GM19455 (cell line): ENCODE measurements around the gene ADM.

Experiments
- ATAC-seq: cut with Tn5 transposase; IDR thresholded peaks from one replicate; pipeline ENCODE4 v1.9.1; 2021; ENCODE audit not compliant: unreplicated experiment

ADM gene

DNA sequence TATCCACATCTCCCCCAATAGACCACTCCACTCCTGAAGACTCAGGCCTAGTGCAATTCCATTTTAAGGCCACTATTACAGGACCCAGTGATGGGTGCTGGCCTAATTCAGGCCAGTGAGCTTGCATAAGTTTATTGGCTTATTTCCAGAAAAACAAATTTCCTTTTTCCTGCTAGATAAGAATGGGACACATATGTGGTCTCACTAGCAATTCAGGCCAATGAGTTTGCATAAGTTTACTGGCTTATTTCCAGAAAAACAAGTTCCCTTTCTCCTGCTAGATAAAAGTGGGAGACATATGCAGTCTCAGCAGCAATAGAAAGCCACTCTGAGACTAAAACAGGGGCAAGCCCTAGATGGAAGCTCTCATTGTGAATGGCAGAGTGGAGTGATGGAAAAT lies 22.4 kb downstream of the ADM start:
- no peak for ATAC-seq

DNA sequence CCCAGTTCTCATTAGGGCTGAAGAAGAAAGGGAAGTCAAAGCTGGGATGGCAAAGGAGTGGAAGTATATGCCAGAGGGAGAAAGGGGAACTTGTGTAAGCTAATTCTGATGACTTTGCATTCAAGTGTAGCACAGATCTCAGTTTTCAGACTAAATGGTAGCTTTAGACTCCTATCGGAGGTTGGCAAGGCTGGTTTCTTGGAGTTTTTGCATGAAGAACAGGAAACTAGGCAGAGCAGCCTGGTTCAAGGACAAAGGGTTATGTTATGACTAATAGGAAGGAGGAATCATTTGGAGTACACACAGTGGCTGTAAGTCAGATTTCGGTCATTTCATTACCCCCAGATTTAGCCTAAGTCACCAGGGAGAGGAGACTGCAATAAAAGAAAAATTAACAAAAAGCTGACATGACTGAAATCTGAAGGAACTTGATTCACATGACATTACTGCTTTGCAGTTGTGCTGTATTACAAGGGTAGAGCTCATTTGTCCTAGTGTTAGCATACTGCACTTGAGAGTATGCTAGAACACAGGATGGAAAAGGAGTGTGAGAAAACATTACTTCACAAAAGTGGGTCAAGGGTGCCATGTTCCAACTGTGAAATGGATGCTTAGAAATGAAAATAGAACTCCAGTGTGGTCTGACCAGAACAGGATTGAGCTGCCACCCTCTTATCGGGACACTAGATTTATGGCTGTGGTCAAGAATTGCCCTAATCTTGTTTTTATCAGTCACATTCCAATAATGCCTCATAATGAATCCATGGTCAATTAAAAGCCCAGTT lies 23.6 kb downstream of the ADM start:
- ATAC-seq, result no peak

DNA sequence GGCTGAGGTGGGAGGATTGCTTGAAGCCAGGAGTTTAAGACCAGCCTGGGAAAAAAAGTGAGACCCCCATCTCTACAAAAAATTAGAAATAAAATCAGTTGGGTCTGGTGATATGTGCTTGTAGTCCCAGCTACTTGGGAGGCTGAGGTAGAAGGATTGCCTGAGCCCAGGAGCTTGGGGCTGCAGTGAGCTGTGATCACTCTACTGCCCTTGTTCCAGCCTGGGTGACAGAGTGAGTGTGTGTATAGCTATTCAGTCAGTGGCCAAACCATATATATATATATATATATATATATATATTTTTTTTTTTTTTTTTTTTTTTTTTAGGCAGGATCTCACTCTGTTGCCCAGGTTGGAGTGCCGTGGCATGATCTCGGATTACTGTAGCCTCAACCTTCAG lies 24.5 kb downstream of the ADM start:
- ATAC-seq, result no peak

DNA sequence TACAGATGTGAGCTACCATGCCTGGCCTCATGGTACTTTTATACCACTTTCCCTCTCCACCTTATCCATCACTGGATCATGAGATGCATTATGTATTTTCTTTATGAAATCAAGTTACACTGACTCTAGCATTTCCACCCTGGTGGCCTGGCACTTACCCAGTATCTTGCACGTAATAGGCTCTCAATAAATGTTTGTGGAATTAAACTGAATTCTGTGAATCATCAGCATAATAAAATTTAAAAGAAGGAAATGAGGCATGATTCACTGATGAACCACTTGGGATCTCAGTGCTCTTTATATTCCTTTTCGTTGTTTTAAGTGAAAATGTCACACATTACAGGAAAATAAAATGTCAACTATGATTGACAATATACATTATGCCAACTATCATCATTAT lies 25.1 kb downstream of the ADM start:
- ATAC-seq, result no peak

DNA sequence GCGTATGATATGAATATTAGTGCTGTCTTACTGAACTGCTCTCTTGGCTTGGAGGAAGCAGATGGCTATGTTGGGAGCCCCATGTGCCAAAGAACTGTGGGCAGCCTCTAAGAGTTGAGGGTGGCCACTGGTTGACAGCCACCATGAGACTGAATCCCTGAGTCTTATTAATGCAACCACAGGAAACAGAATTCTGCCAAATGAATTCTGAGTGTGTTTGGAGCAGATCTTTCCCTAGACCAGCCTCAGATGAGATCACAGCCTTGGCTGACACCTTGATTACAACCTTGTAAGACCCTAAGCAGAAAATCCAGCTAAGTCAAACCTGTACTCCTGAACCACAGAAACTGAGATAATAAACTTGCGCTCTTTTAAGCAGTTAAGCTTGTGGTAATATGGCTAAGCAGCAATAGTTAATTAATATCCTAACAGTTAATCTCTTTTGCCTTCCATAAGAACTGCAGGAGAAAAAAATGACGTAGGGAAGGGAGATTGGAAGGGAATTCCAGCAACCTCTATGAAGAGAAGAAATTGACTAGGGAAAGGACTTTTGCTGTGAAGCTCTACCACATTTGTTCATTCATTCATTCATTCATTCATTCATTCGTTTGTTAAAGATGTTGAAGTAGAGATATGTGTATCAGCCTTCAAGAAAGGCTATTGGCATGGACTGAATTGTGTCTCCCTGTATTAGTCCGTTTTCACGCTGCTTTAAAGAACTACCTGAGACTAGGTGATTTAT lies 26.8 kb downstream of the ADM start:
- ATAC-seq, result no peak

DNA sequence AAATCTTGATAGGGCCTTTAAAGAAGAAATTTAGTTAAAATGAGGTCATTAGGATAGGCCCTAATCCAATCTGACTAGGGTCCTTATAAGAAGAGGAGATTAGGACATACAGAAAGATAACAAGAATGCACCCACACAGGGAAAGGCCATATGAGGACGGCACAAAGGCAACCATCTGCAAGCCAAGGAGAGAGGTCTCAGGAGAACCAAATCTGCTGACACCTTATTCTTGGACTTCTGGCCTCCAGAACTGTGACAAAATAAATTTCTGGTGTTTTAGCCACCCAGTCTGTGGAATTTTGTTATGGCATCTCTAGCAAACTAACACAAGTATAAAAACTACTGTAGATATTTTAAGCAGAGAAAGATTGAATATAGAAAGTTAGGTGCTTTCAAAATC lies 28.6 kb downstream of the ADM start:
- no peak for ATAC-seq

DNA sequence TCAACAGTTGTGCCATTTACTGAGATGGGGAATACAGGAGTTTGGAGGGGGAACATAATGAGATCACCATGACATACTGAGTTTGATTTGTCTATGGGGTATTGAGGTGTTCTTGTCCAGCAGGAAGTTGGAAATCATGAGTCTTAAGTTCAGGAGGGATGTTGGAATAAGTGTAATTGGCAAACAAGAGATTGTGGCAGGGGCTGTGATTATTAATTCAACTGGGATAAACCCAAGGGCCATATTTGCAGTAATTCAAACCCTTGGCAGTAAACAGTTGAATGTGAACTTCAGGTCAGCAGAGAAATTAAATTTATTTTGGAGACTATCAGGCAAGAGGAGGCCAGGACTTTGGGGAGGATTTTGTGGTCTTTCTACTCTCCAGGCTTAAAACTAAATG lies 33.4 kb downstream of the ADM start:
- ATAC-seq, result no peak

DNA sequence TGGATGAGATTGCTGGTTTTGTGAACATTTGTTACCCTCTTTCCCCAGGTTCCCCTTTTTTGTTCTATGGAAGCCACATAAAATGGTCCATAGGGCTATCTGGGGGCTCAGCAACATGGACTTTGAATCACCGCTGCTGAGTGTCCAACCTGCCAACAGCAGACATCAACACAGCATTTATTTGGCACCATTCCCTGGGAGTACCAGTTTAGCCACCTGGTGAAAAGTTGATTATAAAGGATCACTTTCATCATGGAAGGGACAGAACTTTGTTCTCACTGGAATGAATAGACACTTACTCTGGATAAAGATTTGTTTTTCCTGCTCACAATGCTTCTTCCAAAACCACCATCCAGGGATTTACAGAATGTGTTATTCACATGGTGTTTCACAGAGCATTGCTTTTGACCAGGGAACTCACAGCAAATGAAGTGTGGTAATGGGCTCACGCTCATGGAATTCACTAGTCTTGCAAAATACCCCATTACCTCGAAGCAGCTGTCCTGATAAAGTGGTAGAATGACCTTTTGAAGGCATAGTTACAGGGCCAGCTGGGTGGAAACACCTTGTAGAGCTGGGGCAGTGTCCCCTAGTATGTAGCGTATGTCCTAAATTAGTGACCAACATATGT lies 43.9 kb downstream of the ADM start:
- no peak for ATAC-seq

DNA sequence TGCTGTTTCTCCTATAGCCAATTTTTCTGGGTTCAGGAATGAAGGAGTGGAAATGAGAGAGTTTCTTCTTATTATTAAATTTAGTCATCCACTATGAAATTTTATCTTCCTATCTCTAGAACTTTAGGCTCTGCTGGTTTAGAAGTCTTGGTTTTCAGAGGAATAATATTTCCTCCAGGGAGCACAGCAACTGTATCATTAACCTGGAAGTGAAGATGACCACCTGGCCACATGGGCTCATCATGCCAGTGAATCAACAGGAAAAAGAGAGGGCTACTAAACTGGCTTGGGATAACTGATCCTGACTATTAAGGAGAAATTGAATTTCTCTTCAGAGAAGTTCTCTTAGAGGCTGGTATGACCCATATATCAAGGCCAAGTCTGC lies 44.4 kb downstream of the ADM start:
- ATAC-seq, result no peak

DNA sequence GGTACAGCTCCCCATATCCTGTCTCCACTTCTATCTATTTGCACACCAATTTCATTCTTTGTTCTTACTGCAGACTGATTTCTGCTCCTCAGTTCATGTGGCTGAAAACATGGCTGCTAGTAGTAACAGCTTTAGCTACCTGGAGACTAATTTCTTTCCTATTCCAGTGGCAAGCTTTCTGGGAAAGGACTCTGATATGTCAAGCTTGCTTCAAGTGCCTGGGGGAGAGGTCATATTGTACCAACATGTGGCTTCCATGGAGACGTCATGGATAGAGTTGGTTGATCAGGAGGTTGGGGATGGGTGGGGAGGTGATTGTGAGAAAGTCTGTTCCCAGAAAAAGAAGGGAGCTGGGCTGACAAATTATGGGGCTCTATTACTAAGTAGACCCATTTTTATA lies 44.9 kb downstream of the ADM start:
- ATAC-seq, result no peak

DNA sequence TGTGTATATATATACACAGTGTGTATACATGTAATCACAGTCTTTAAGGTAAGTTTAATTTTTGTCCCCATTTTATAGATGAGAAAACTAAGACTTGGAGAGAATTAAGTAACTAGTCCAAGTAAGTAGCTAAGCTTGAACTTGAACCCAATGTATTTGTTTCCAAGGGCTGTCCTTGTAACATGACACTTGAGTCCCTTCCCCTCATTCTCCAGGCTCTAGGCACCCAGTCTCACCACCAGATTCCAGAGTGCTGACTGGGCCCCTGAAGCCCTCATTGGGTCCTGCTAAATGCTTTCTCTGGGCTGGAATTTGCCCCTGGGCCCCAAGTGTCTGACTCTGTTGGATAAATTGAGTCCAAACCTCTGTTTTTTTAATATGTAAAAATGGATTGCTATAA lies 45.5 kb downstream of the ADM start:
- ATAC-seq, result no peak

DNA sequence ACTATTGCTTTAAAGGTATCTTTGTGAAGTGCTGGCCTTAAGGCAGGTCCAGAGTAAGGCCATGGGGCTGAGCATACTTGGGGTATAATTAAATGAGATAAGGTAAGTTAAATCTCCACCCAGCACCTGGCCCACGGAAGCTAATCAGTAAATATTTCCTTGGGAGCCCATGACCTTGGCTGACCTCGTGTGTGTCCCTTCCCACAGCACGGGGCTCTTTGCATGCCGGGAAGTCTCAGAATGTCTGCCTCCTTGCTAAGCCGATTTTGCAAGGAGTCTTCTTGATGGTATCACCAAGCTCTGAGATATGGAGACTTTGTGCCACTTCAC lies 46.5 kb downstream of the ADM start:
- ATAC-seq, result no peak

DNA sequence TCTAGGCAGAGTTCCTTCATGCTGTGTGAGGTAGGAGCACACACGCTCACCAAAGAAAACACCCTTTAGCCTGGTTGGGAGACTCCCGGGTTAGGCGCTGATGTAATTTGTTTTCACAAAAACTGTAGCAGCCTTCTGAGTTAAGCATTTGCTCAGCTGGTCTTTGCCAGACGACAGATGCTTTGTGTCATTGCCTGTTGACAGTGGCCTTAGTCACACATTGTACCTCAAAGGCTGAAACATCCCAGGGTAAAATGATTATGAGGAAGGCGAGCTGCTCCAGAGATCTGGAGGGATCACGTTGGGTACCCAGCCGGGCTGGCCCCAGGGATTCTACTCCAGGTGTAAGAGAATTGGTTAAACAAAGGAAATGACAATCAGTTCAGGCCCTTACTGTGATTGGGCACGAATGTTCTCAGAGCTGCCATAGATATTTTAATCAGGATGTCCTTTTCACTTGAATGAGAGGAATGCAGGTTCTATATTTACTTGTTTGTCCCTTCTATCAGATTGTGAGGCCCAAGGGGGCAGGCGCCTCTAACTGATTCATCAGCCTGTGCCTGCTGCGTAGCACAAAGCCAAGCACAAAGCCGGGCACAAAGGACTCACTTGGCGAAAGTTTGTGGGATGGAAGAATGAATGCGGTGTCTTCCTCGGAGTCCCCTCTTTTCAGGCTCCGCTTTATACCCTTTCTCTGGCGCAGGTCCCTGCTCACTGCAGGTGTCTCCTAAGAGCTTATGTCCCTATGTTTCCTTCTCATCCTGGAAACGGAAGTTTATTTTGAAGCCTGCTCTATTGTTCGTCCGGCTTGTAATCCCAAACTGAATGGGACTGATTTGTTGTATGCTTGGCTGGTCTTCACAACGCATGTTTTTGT lies 47.1 kb downstream of the ADM start:
- ATAC-seq, result no peak

DNA sequence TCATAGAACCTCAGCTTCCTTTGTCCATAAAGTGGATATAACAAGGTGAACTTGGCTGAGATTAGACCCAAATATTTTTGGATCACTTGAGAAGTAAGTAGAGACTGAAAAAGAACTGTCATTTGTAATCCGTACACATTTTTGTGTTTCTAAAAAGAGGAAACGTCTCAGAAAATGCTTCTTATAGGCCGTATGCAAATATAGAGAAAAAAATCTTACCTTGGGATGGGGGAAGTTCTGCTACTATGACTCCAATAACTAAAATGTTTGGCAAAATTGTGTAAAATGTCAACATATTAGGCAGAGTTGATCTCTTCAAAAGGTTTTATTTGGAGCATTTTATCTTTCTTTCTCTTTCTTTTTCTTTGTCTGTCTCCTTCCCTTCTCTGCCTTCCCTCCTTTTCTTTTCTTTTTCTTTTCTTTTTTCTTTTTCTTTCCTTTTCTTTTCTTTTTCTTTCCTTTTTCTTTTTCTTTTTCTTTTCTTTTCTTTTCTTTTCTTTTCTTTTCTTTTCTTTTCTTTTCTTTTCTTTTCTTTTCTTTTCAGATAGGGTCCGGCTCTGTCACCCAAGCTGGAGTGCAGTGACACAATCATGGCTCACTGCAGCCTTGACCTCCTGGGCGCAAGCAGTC lies 48.2 kb downstream of the ADM start:
- ATAC-seq, result no peak

DNA sequence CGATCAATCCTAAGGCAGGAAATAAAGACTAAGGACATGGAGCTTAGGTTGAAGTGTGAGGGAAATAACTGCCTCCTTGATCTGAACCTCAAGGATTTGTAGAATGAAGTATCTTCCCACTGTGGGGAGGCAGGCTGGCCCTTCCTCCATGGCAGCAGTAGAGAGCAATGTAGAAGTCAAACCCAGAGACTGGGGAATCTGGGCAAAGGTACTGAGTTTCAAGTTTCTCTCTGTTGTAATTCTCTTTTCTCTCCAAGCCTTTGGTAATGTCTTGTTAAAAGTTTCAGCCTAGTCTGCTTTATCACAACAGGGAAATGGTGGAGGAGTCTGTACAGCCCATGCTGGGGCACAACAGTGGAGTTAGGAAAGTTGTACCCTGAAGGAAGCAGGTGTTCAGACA lies 49.5 kb downstream of the ADM start:
- ATAC-seq, result no peak

DNA sequence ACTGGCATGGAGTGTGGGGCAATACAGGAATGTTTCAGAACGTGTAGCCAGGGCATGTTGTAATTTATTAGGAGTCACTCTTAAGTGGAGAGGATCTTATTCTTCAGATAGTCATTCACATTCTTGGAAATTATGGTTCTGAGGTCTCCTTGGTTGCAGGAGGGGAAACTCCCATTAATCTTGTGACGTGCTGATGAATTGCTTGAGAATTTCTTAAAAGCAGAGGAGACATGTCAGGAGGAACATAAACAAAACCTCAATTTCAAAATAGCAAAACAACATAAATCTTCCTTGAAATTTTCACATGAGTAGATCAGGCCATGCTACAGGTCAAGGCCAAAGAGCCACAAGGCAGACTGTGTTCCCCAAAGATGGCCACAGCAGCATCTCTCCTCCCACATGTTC lies 50.4 kb downstream of the ADM start:
- ATAC-seq, result no peak

DNA sequence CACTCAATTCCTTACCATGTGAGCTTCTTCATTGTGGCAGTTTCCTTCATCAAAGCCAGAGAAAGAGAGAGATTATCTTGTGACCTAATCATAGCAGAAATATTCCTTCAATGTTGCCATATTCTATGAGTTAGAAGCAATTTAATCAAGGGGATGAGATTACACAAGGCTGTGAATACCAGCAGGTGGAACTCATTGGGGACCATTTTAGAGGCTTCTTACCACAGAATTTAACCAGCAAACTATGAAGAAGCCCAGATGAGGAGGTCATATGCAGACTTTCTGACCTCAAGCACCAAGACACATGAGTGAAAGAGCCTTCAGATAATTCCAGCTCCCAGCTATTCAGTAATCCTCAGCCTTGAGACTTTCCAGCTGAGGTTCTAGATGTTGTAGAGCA lies 51.3 kb downstream of the ADM start:
- ATAC-seq, result no peak
